Mucosa of stomach (tissue), 1 donor: ENCODE measurements around the gene TPTE.
"Not testable (repeated sequence)": the region's sequence is repeated elsewhere in the genome, so short reads cannot be mapped to it uniquely, and the experiment has no call there.

ENCODE experiments used
- H3K27me3 ChIP-seq: one replicate; pipeline ENCODE4 v1.7.0; 2013; ENCODE audit warnings: mild to moderate bottlenecking, low read length; ENCODE audit not compliant: control insufficient read depth, insufficient read depth
- H3K36me3 ChIP-seq: one replicate; pipeline ENCODE4 v1.7.0; 2013; ENCODE audit warnings: low read length; ENCODE audit not compliant: control insufficient read depth, insufficient read depth
- H3K4me1 ChIP-seq: one replicate; pipeline ENCODE4 v1.7.0; 2013; ENCODE audit warnings: mild to moderate bottlenecking, low read length; ENCODE audit not compliant: control insufficient read depth, insufficient read depth
- H3K4me3 ChIP-seq: one replicate; pipeline ENCODE4 v1.7.0; 2013; ENCODE audit warnings: low read length
- H3K9ac ChIP-seq: one replicate; pipeline ENCODE4 v1.7.0; 2013; ENCODE audit warnings: mild to moderate bottlenecking, low read length, moderate library complexity
- H3K9me3 ChIP-seq: one replicate; pipeline ENCODE4 v1.7.0; 2013; ENCODE audit warnings: mild to moderate bottlenecking, low read length, moderate library complexity; ENCODE audit not compliant: control insufficient read depth
- donor health status: Pancreatic carcinoma.

The TPTE gene

DNA sequence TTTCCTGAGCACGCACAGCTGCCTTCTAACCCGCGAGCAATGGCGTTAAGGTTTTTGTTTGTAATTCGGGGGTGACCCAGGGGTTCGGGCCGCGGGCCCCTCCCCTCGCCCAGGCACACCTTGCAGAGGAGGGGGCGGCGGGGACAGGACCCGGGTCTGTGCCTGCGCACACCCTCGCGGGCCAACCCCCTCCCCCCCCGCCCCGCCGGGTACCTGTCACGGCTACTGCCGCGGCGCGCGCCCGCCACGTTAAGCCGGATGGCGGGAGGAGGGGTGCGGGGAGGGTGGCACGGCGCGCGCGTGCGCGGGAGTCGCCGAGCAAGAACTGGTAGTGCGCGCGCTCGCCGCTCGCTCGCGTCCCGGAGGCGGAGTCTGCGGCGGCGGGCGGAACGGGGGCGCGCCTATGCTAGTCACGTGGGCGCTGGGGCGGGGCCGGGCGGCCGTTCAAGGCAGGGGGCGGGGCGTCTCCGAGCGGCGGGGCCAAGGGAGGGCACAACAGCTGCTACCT lies at the start of gene TPTE:
Gene TPTE, plus strand, starts transcription at position 493 of the 508 bp plus-strand sequence. CDS start 17,141 bp downstream, outside the sequence.
- no peaks in the 10 kb centered on the region for H3K27me3 ChIP-seq
- H3K4me3 ChIP-seq: no peak within 1 kb of the TSS
- no peaks in the 10 kb centered on the region for H3K36me3 ChIP-seq
- no peaks in the 10 kb centered on the region for H3K4me1 ChIP-seq
- H3K9me3 ChIP-seq: no peaks in the 10 kb centered on the region
- no peak within 1 kb of the TSS for H3K9ac ChIP-seq

DNA sequence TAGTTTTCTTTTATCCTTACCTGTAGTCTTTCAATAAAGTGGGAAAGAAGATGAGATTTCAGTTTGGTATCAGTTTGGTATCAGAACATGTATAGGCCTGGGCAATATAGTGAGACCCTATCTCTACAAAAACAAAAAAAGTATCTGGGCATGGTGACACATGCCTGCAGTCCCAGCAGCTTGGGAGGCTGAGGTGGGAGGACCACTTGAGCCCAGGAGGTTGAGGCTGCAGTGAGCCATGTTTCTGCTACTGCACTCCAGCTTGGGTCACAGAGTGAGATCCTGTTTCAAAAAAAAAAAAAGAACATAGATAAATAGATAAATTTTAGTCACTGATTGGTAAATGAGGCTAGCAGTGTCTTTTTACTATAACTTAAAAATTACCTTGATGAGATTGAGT lies 49.4 kb upstream of the TPTE start:
- not testable (repeated sequence) for H3K4me1 ChIP-seq, H3K4me3 ChIP-seq, H3K27me3 ChIP-seq, H3K9me3 ChIP-seq, H3K9ac ChIP-seq, H3K36me3 ChIP-seq

DNA sequence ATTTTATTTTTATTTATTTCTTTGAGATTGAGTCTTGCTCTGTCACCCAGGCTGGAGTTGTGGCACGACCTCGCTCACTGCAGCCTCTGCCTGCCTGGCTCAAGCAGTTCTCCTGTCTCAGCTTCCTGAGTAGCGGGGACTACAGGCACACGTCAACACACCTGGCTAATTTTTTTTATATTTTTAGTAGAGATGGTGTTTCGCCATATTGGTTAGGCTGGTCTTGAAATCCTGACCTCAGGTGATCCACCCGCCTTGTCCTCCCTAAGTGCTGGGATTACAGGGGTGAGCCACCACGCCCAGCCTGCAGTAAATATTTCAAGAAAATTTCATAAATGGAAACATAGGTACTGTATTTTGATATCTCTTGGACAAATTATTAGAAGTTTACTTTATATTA lies 43.6 kb upstream of the TPTE start:
- H3K4me3 ChIP-seq, H3K9ac ChIP-seq, H3K27me3 ChIP-seq, H3K4me1 ChIP-seq, H3K36me3 ChIP-seq, H3K9me3 ChIP-seq: not testable (repeated sequence)

DNA sequence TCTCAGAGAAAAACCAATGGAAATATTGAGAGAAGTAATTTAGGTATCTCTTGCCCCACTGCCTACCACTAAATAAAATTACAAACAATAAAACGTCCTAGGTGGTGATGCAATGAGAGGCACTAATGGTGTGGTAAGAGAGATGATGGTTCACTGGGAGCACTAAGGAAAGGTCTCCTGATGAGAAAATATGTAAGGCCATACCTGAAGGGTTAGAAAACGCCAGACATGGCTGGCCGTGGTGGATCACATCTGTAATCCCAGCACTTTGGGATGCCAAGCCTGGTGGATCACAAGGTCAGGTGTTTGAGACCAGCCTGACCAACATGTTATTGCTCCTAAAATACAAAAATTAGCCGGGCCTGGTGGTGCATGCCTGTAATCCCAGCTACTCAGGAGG lies 41.5 kb upstream of the TPTE start:
- H3K27me3 ChIP-seq, H3K9ac ChIP-seq, H3K4me3 ChIP-seq, H3K4me1 ChIP-seq, H3K36me3 ChIP-seq, H3K9me3 ChIP-seq: not testable (repeated sequence)

DNA sequence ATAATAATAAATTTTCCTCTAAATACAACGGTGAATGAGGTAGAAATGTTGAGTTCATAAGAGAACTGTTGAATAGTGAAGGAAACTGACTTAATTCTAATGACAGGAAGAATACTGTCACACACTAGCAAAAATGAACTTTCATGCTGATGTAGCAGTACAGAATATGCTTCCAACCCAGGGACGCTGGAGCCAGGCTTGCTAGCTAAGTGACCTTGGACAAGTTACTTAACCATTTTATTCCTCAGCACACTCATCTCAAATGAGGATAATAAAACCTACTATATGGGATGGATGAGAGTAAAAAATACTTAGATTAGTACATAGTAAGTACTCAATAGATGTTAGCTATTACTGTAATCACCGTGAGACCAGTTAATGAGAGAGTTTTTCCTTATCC lies 36.5 kb upstream of the TPTE start:
- not testable (repeated sequence) for H3K4me3 ChIP-seq, H3K27me3 ChIP-seq, H3K36me3 ChIP-seq, H3K9ac ChIP-seq, H3K4me1 ChIP-seq, H3K9me3 ChIP-seq

DNA sequence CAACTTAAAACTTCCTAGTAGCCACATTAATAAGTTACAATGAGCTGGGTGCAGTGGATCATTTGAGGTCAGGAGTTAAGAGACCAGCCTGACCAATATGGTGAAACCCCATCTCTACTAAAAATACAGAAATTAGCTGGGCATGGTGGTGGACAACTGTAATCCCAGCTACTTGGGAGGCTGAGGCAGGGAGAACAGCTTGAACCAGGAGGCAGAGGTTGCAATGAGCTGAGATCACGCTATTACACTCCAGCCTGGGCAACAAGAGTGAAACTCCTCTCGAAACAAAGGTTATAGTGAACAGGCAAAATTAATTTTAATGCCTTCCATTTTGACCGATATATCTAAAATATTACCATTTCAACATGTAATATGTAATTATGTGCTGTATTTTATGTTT lies 30.9 kb upstream of the TPTE start:
- H3K9me3 ChIP-seq, H3K4me3 ChIP-seq, H3K9ac ChIP-seq, H3K27me3 ChIP-seq, H3K36me3 ChIP-seq, H3K4me1 ChIP-seq: not testable (repeated sequence)

DNA sequence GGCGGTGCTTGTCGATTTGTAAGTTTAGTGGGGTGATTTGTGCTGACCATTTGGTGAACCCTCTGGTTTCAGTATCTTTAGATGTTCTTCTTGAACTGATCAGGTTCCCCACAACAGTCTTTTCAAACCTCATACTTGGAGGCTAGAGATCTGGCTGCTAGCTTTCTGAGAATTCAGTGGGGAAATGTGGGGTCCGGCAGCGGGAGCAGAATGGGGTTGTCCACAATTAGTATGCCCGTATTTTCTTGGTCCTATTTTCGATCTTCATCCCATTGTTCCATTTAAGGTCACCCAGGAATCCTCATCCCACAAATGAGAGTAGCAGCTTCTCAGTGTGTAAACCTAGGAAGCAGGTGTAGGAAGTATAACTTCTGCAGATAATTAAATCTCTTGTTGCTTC lies 10.3 kb upstream of the TPTE start:
- Histone ChIP-seq H3K9me3 (no peaks in the 10 kb centered on the region), H3K36me3 (no peaks in the 10 kb centered on the region), H3K27me3 (no peaks in the 10 kb centered on the region), H3K4me3 (no peak overlapping the region), H3K4me1 (no peaks in the 10 kb centered on the region), H3K9ac (no peak overlapping the region)

DNA sequence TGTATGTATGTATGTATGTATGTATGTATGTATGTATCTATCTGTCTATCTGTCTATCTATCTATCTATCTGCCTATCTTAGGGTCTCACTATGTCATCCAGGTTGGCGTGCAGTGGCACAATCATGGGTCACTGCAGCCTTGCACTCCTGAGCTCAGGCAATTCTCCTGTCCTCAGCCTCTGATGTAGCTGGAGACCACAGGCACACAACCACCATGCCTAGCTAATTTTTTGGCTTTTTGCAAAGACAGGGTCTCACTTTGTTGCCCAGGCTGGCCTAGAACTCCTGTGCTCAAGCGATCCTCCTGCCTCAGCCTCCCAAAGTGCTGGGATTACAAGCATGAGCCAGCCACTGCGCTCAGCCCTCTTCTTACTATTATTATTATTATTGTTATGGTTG lies 4.5 kb upstream of the TPTE start:
- H3K9ac ChIP-seq, H3K36me3 ChIP-seq, H3K9me3 ChIP-seq, H3K27me3 ChIP-seq, H3K4me3 ChIP-seq, H3K4me1 ChIP-seq: not testable (repeated sequence)

DNA sequence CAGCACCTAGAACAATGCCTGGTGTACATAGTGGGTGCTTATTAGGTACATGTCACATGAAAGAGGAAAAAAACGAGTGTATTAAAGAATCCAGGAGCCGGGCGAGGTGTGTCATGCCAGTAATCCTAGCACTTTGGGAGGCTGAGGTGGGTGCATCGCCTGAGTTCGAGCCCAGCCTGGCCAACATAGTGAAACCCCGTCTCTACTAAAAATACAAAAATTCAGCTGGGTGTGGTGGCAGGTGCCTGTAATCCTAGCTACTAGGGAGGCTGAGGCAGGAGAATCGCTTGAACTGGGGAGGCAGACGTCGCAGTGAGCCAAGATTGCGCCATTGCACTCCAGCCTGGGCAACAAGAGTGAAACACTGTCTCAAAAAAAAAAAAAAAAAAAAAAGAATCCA lies 3.5 kb upstream of the TPTE start:
- H3K9ac ChIP-seq, H3K36me3 ChIP-seq, H3K4me1 ChIP-seq, H3K4me3 ChIP-seq, H3K9me3 ChIP-seq, H3K27me3 ChIP-seq: not testable (repeated sequence)

DNA sequence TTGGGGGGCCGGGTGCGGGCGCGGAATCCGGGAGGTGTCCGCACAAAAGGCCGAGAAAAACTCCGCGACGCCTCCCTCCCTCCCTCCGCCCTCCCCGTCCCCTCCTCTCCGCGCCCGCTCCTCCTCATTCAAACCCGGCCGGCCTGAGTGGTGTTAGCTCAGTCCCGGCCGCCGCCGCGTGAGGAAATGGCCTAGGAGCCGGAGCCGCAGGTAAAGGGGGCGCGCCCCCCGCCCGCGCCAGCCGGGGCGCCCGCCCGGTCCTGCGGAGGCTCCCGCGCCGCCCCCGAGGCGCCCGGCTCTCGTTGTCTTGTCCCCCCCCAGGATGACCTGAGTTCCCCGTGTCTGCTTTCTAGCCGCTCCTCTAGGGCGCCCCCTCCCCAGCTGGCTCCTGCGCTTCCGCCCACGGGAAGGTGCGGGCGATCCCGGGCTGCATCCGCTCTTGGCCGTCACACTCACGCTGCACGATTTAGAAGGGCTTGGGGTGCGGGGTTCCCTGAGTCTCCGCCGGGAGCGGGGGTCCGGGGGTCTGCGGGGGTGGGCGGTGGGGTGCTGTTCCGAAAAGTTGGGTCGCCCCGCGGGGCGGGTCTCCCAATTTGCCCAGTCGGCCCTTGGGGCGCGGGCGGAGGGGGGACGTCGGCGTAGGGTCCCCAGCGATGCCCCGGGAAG lies 585 bp downstream of the TPTE start:
- not testable (repeated sequence) for H3K36me3 ChIP-seq, H3K27me3 ChIP-seq, H3K9me3 ChIP-seq, H3K4me1 ChIP-seq, H3K9ac ChIP-seq, H3K4me3 ChIP-seq

DNA sequence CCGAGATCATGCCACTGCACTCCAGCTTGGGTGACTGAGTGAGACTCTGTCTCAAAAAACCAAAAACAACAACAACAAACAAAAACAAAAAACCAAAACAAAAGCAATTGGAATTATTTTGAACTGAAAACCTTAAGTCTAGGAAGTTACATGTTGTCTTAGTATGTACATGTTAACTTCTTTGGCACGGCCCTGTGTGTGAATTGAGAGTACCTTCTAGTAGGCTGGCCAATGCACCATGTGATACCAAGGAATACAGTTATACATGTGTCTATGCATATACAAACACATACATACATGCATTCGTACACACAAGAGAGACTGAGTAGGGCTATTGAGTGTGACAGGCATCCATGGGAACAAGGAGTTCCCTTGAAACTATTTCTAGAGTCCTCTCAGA lies 18.6 kb downstream of the TPTE start:
- H3K4me1 ChIP-seq: no peaks in the 10 kb centered on the region
- no peak overlapping the region for H3K9ac ChIP-seq
- H3K36me3 ChIP-seq: no peaks in the 10 kb centered on the region
- H3K9me3 ChIP-seq: no peaks in the 10 kb centered on the region
- H3K27me3 ChIP-seq: no peaks in the 10 kb centered on the region
- H3K4me3 ChIP-seq: no peak overlapping the region

DNA sequence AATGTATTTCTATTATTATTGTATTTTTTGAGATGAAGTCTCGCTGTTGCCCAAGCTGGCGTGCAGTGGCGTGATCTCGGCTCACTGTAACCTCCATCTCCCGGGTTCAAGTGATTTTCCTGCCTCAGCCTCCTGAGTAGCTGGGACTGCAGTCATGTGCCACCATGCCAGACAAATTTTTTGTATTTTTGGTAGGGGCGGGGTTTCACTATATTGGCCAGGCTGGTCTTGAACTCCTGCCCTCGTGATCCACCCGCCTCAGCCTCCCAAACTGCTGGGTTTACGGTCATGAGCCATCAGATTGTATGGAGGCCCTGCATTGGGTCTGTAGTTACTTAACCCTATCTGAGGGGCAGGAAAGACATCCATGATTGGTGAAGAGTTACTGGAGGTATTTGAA lies 23.0 kb downstream of the TPTE start:
- not testable (repeated sequence) for H3K9ac ChIP-seq, H3K4me3 ChIP-seq, H3K36me3 ChIP-seq, H3K4me1 ChIP-seq, H3K9me3 ChIP-seq, H3K27me3 ChIP-seq

DNA sequence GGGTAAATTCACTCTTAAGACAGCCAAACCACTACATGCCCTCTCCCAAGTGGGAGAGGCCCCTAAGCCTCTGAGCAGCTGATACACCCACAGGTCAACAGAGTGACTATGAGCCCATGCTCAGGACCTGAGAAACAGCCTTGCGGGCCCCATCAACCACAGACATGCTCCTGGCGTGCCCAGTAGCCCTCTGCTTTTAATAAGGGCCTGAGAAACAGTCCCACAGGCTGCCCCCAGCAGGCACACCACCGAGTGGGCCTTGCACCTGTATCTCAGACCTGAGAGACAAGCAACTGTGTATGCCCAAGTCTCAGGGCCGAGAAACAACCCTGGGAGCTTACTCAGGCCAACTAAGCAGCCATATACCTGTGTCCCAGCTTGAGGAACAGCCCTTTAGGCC lies 26.5 kb downstream of the TPTE start:
- not testable (repeated sequence) for H3K4me1 ChIP-seq, H3K9me3 ChIP-seq, H3K27me3 ChIP-seq, H3K36me3 ChIP-seq, H3K9ac ChIP-seq, H3K4me3 ChIP-seq
